ENCODE results near the gene MRGPRG.

MRGPRG gene

DNA sequence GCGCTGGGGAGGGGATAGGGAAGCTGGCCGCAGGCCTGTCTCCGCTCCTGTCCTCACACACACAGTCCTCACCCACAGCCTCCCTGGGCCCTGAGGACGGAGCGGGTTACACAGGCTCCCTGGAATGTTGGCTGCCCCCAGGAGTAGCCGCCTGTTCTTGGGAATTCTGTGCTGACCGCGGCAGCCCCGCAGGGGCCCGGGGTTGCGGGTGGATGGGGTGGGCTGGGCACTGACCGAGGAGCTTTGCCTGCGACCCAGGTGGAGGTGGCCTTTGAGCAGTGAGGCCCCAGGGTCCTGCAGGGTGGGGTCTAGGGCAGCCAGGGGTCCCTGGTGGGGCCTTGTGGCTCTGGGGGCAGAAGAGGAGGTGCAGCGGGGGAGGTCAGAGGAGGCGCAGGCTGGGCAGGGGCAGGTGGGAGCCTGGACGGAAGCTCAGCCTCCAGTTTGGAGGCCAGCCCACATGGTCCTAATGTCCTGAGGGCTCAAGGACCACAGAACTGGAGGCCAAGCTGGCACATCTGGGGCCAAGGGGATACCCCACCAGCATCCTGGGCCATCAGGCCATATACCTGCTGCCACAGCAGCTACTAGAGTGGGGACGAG is 6.6 kb upstream of the MRGPRG start:
- in situ Hi-C loops (cut with MboI; ENCODE audit: low sequenced_read_pairs, unreplicated experiment) = loop anchor here (25.0 kb wide), 1 partner anchor 162 kb away; the partner anchor contains the start of gene ZNF195
- DNase-seq (ENCODE audit: low spot score) = no peak
- TF ChIP-seq, protein P1, sequence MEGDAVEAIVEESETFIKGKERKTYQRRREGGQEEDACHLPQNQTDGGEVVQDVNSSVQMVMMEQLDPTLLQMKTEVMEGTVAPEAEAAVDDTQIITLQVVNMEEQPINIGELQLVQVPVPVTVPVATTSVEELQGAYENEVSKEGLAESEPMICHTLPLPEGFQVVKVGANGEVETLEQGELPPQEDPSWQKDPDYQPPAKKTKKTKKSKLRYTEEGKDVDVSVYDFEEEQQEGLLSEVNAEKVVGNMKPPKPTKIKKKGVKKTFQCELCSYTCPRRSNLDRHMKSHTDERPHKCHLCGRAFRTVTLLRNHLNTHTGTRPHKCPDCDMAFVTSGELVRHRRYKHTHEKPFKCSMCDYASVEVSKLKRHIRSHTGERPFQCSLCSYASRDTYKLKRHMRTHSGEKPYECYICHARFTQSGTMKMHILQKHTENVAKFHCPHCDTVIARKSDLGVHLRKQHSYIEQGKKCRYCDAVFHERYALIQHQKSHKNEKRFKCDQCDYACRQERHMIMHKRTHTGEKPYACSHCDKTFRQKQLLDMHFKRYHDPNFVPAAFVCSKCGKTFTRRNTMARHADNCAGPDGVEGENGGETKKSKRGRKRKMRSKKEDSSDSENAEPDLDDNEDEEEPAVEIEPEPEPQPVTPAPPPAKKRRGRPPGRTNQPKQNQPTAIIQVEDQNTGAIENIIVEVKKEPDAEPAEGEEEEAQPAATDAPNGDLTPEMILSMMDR (IDR thresholded peaks at IDR 0.05; ENCODE audit: borderline replicate concordance, control extremely low read depth, extremely low read depth, insufficient read depth, missing control alignments) = no peak

DNA sequence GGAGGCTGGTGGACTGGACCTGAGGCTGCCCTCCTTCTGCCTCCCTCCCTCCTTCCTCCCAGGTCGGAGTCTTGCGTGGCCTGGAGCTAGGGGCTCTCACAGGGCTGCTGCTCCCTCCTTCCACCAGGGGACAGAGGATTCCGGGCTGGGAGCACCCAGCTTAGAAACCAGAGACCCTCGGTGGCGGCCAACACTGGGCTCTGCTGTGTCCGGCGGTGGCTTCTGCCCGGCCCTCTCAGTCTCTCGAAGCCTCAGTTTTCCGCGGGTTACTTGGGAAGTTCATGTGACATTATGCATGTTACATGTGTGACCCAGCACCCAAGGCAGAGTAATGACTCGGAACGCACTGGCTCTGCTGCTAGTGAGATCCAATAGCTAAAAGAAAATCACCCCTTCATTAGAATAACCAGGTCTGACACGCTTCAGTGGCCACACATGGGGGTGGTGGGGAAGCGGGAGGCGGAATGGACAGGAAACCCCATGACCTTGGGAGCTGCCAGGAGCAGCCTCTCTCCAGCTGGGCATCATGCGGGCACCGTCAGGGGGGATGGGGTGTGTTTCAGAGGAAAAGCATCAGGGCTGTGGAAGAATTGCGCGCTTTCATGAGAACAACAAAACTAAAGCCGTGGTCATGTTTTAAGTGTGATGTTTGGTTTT is 5.9 kb upstream of the MRGPRG start:
- DNase-seq (ENCODE audit: low spot score) = no peak
- in situ Hi-C loops (cut with MboI; ENCODE audit: low sequenced_read_pairs, unreplicated experiment) = loop anchor here (25.0 kb wide), 1 partner anchor 163 kb away; the partner anchor contains the start of gene ZNF195
- TF ChIP-seq, protein P1 (IDR thresholded peaks at IDR 0.05; ENCODE audit: borderline replicate concordance, control extremely low read depth, extremely low read depth, insufficient read depth, missing control alignments) = no peak

DNA sequence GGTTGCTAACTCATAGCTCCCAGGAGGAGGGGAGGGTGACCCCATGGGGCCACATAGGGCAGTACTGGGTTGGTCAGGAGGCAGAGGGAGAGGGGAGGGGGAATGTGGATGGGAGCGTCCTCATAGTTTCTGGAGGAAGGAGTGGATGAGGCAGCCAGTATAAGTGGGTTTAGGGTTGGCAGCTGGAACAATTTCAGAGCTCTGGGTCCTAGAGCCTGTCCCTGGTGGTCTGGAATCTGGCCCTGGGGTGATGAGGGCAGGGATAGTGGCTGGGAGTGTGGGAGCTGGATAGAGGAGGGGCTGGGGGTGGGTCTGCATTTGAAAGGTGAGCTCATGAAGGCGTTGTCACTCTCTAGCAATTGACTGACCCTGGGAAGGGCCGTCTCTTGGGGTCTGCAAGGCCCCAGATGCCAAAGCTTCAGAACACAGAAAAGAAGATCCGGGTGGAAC is 5.3 kb upstream of the MRGPRG start:
- TF ChIP-seq, protein P1 (IDR thresholded peaks at IDR 0.05; ENCODE audit: borderline replicate concordance, control extremely low read depth, extremely low read depth, insufficient read depth, missing control alignments) = no peak
- in situ Hi-C loops (cut with MboI; ENCODE audit: low sequenced_read_pairs, unreplicated experiment) = no loop called here
- DNase-seq (ENCODE audit: low spot score) = no peak

DNA sequence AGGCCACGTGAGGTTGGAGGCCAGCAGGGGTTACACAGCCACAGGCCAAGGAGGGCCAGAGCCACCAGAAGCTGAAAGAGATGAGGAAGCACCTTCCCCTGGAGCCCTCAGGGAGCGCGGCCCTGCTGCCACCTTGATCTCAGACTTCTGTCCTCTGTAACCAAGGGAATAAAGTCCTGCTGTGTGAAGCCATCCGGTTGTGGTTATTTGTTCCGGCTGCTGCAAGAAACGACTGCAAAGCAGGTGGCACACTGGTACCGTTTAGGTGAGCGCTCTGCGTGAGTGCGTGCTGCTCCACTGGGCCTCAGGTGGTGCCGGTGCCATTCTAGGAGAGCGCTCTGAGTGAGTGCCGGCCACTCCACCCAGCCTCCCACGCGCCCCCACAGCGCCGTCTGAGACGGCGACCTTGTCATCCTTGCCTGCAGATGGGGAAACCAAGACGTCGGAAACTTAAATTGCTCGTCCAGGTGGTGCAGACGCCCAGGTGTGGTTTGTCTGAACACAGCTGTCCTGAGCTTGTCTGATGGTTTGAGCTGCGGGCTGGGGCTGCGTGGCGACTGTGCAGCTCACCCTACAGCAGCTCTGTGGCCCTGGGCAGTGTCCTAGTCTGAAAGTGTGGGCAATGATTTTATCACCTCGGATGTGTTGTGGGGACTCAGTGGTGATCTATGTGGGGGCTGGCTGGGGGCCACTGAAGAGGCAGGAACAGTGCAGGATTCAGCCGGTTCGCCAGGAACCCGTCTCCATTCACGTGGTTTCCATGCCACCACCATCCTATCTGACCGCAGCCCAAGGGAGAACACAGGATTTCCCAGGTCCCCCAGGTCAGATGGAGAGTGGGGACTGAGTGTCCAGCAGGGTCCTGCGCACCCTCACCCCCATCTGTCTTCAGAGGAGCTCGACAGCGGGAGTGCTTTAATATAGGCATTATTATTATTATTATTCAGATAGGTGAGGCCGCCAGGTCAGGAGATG is 4.6 kb upstream of the MRGPRG start:
- TF ChIP-seq, protein P1 (IDR thresholded peaks at IDR 0.05; ENCODE audit: borderline replicate concordance, control extremely low read depth, extremely low read depth, insufficient read depth, missing control alignments) = no peak
- no peak for DNase-seq (ENCODE audit: low spot score)
- in situ Hi-C loops (cut with MboI; ENCODE audit: low sequenced_read_pairs, unreplicated experiment) = no loop called here

DNA sequence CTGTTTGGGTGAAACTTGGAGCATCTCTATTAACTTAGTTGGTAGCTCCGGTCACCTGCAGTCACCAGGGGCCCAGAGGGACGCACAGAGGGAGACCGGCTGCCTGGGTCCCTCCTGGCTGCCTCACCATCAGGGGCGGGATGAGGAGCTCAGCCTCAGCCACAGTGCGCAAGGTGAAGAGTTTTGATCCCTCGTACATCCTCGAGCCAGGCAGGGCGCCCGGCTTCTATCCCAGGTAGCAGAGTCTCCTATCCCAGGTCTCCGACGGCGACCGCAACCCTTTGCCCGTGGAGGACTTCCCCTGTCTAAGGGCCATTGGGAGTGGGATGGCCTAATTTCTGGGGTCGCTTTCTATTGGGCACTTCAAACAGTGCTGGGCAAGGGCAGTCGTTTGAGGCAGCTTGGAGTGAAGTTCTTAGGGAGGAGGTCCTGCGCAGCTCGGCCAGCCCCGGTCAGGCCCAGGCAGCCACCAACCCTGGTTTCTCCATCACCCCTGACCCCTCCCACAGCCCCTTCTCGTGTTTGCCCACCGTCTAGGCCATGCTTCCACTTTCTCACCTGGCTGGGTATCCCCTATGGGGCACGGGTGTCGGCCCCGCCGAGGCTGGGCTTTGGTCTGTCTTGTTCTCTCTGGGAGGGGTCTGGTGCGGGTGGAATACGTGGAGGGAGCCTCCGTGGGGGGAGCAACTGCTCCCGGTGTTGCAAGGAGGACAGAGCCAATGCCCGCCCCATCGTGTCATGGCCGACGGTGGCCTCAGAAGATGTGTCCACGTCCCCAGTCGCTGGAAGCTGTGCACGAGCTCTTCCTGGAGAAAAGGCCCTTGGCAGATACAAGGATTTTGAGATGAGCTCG is 3.6 kb upstream of the MRGPRG start:
- no peak for DNase-seq (ENCODE audit: low spot score)
- TF ChIP-seq, protein P1 (IDR thresholded peaks at IDR 0.05; ENCODE audit: borderline replicate concordance, control extremely low read depth, extremely low read depth, insufficient read depth, missing control alignments) = no peak
- in situ Hi-C loops (cut with MboI; ENCODE audit: low sequenced_read_pairs, unreplicated experiment) = no loop called here

Data from GM13976 (cell line).